Bronchial epithelial cell (primary cell): Measurements from ENCODE around the gene CHST10. TPM values are rescaled to one million over a fixed set of nuclear protein-coding genes. Genes with fewer than 3 reads are reported as not detected.
"Not testable (repeated sequence)": the region's sequence is repeated elsewhere in the genome, so short reads cannot be mapped to it uniquely, and the experiment has no call there.

Experiments
- DNase-seq: peaks from one replicate; pipeline ENCODE4 v3.0.0-alpha.2; 2010; ENCODE audit warnings: low read depth
- FAIRE-seq: peaks from 2 replicates; lab custom pipeline; 2011; peaks lifted over from hg19 to GRCh38; lab: Jason Lieb, UNC
- H3K27me3 ChIP-seq: 2 replicates; pipeline ENCODE4 v1.5.1; 2011; ENCODE audit warnings: low read length; ENCODE audit not compliant: control insufficient read depth, insufficient read depth
- H3K36me3 ChIP-seq: 2 replicates; pipeline ENCODE4 v1.5.1; 2011; ENCODE audit warnings: low read length; ENCODE audit not compliant: control insufficient read depth, insufficient read depth
- H3K4me3 ChIP-seq: 2 replicates; pipeline ENCODE4 v1.5.1; 2011; ENCODE audit warnings: mild to moderate bottlenecking, low read depth, low read length, control low read depth
- total RNA-seq: library from RNA; depleted of rRNA; stranded (reverse); fragments of >200 nt; gene quantifications from 2 replicates; pipeline ENCODE4 v1.2.1, GENCODE V29; 2014
- TF ChIP-seq, protein P1 (sequence below): IDR thresholded peaks from 2 replicates; pipeline ENCODE4 v1.5.1; 2011; ENCODE audit warnings: mild to moderate bottlenecking, moderate library complexity, low read length, control low read depth, inconsistent platforms; ENCODE audit not compliant: insufficient read depth, severe bottlenecking

CHST10 gene, protein sequence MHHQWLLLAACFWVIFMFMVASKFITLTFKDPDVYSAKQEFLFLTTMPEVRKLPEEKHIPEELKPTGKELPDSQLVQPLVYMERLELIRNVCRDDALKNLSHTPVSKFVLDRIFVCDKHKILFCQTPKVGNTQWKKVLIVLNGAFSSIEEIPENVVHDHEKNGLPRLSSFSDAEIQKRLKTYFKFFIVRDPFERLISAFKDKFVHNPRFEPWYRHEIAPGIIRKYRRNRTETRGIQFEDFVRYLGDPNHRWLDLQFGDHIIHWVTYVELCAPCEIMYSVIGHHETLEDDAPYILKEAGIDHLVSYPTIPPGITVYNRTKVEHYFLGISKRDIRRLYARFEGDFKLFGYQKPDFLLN
- 0.38 and 2.6 TPM in 2 replicates for total RNA-seq

DNA sequence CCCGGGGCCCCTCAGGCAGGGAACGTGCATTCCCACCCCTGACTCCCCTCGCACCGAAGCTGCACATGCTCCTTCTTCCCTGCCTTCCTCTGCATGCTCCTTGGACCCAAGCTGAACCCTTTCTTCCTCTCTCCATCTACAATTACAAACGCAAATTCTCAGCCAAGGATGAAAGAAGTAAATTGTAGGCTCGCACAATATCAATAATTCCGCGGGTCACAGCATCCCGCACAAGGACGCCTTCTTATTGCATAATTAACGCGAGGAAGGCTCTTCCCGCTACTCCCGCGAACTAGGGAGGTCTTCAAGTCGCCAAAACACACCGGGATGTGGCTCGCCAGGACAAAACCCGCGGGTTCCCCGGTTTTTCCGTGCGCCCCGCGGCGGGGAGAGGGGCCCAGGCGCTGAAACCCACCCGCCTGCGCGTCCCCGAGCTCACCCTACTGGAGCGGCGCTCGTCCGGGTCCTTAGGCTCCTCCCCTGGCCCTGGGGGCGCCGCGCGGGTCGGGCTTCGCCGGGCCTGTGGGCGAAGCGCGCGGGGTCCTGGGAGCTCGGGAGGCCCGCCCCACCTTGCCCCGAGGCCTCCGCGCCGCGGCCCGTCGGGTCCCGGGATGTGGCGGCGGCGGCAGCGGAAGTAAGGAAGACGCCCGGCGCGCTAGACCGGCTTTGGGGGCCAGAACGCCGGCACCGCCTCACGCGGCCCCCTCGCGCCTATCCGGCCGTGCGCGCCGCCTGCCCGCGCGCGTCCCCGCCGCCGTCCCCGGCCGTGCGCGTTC, at the start of gene CHST10:
Gene CHST10, minus strand, starts transcription at position 734 of the 776 bp plus-strand sequence. CDS start 10,993 bp downstream, outside the sequence.
- peak within 1 kb of the TSS; percentile 54 for H3K4me3 ChIP-seq
- no peaks in the 10 kb centered on the region for H3K27me3 ChIP-seq
- DNase-seq (peak; percentile 12), FAIRE-seq (no peak)
- TF ChIP-seq, protein P1, sequence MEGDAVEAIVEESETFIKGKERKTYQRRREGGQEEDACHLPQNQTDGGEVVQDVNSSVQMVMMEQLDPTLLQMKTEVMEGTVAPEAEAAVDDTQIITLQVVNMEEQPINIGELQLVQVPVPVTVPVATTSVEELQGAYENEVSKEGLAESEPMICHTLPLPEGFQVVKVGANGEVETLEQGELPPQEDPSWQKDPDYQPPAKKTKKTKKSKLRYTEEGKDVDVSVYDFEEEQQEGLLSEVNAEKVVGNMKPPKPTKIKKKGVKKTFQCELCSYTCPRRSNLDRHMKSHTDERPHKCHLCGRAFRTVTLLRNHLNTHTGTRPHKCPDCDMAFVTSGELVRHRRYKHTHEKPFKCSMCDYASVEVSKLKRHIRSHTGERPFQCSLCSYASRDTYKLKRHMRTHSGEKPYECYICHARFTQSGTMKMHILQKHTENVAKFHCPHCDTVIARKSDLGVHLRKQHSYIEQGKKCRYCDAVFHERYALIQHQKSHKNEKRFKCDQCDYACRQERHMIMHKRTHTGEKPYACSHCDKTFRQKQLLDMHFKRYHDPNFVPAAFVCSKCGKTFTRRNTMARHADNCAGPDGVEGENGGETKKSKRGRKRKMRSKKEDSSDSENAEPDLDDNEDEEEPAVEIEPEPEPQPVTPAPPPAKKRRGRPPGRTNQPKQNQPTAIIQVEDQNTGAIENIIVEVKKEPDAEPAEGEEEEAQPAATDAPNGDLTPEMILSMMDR, result no peak
- H3K36me3 ChIP-seq, result no peaks in the 10 kb centered on the region

DNA sequence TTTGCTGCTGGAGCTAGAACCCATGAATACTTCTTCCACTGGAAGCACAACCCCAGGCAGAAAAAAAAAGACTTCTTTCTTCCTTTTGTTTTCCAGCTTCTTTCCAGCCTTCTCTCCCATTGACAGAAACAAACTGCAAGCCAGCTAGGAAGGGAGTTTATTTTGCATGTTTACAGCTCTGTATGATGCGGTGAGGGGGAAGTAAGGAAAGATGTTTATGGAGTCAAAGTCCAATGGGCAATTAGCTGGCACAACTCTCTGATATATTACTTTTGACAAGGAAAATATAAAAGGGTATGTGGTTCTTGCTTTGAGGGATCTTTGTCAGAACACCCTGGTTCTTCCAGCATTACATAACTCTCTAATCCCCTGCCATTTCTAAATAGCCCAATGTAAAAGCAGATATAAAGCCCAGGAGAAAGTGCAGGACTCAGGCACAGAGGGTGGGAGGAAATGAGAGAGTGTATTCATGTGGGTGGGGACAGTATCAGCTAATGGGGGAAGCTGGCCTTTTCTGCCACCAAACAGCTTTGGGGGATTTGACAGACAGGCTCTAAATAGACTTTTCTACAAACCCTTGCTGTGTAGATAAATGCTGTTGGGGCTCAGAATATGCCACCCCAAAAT, 43.5 kb upstream of the CHST10 start:
- no peak overlapping the region for H3K4me3 ChIP-seq
- DNase-seq, result no peak
- TF ChIP-seq, protein P1, result no peak
- no peak for FAIRE-seq
- no peaks in the 10 kb centered on the region for H3K36me3 ChIP-seq
- no peaks in the 10 kb centered on the region for H3K27me3 ChIP-seq

DNA sequence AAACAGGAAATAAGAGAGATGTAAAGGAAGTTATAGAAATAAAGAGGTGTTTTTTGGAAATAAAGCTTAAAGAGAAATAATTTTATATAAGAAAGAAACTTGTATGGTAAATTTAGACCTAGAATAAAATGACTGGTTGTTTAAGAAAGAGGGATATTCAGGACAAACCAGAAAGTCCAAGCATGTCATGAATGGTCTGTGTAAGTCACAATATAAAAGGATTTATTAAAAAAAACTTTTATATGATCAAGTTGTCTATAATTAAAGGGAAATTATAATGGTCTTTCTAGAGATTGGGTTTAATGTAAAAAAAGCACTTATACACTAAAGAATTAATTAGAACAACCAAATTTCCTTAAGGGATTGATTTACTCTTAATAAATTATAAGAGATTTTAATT, 38.9 kb upstream of the CHST10 start:
- not testable (repeated sequence) for H3K27me3 ChIP-seq, FAIRE-seq, DNase-seq, H3K4me3 ChIP-seq, H3K36me3 ChIP-seq

DNA sequence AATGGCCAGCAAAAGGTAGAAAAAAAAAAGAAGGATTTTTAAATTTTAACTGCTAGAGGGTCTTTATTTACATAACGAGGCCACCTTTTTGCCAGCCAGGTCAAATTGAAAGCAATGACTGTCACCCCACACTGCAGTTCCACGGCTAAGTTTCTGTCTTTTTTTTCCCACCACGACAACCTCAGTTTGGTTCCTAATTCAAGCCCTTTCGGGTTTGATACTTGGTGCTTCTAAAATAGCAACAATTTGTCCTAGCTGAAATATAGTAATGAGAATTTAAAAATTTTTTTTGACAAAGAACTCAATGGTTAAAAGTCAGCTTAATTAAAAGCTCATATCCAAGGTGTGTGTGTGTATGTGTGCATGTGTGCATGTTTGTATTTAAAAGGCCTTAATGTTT, 36.4 kb upstream of the CHST10 start:
- Histone ChIP-seq H3K36me3 (no peaks in the 10 kb centered on the region), H3K4me3 (no peak overlapping the region), H3K27me3 (no peaks in the 10 kb centered on the region)
- TF ChIP-seq, protein P1, result no peak
- FAIRE-seq (no peak), DNase-seq (no peak)

DNA sequence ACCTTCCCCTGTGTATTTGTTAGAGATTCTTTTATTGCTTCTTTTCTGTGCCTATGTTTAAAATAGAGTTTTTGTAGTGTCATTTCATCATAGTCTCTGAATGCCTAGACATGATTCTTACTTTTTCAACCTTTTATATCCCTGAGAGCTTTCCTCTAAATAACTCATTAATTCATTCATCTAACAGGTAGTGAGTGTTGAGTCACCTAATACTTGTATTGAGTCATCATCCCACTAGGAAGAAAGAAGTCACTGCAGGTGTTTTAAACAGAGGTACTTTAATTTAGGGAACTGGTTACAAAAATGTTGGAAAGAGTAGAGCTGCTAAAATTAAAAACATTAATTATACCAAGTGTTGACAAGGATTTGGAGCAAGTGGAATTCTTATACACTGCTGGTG, 34.3 kb upstream of the CHST10 start:
- TF ChIP-seq, protein P1, result no peak

DNA sequence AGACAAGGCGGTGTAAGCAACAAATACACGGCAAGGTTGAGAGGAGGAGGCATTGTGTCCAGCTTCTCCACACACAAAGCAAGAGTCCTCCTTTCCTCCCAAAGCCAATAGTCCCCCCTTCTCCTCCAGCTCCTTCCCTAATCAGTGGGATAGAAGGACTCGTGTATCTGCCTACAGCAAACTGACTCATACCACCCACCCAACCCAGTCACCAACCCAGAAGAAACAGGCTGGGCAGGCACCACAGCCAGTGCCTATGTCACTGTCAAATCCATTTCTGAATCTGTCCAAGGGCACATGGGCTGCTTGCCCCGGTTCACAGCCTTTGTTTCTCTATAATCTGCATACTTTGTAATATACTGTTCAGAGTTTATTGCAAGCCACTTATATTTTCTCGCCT, 33.6 kb upstream of the CHST10 start:
- peak; percentile 10 for DNase-seq
- Histone ChIP-seq H3K4me3 (no peak overlapping the region), H3K36me3 (no peaks in the 10 kb centered on the region), H3K27me3 (no peaks in the 10 kb centered on the region)
- TF ChIP-seq, protein P1, result no peak
- FAIRE-seq, result no peak

More for the DNA sequence above, 34.3 kb upstream of the CHST10 start:
- Histone ChIP-seq H3K27me3 (no peaks in the 10 kb centered on the region), H3K36me3 (no peaks in the 10 kb centered on the region), H3K4me3 (no peak overlapping the region)
- DNase-seq (peak; percentile 70), FAIRE-seq (no peak)
